GM19351 (cell line): ENCODE measurements around the gene RORC.

Source experiments
- ATAC-seq: cut with Tn5 transposase; IDR thresholded peaks from one replicate; pipeline ENCODE4 v1.9.1; 2021; ENCODE audit warnings: mild to moderate bottlenecking, moderate library complexity; ENCODE audit not compliant: unreplicated experiment

Gene RORC

DNA sequence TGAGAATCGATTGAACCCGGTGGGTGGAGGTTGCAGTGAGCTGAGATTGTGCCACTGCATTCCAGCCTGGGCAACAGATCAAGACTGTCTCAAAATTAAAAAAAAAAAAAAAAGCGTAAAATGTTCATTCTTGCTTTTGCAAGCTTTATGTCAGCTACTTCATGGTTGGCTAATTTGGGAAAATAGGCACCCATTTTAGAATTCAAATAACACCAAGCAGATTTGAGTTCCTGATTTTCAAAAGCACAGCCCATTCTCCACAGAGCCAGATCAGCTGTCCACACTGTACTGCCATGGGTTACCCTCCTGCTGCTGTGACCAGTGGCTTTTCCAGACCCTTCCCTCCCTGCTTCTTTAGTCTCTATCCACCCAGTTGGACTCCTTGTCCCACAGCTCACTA lies 17.5 kb upstream of the RORC start:
- ATAC-seq = no peak

DNA sequence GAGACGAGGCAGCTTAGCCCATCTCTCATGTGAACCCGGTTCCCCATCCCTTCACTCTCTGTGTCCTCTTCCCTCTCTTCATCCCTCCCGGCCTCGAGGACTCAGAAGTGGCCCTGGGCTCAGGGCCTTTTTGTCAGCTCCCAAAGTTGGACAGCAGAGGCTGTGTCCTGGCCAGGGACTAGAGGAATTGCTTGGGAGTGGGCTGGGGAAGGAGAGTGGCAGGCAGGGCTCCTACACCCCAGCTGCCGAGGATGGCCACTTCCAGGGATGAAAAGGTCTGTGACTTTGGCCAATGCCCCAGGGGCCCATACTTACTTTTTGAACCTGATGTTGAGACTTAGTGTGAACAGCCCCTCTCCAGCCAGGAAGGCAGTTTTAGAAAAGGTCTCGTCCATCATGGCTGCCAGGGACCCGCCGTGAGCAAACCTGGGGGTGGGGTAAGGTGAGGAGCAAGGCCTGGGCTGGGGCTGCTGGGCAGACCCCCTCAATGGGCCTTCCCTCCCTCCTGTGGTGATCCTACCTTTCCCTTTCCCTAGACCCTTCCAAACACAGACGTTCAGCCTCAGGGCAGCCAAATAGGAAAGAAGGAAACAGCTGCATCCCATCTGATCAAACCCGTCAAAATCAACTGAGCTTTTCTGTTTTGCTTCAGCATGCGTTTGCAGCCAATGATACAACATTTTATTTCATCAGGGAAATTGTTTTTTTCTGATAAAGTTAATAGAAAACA lies 16.4 kb upstream of the RORC start:
- no peak for ATAC-seq

DNA sequence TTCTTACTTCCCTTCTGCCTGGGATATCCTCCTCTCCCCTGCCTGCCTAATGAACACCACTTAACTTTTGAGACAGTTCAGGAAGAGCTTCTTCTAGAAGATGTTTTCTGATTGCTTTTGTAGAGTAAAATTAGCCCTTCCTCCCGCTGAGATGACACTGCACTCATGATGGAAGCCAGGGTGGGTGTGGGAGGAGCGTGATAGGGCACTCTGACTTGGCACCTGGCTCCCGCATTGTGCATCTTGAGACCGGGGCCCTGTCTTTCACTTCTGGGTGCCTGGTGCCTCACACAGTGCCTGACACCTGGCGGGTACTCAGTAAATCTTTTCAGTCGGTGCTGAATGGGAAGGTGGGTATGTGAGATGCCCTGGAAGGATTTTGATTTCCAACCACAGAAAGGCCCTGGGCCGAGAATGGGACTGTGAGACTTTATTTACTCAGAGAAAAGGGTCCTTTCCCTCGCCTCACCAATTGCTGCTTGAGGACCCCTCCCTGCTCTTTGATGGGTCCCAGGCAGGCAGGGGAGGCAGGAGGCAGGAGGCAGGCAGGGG lies 15.2 kb upstream of the RORC start:
- no peak for ATAC-seq

DNA sequence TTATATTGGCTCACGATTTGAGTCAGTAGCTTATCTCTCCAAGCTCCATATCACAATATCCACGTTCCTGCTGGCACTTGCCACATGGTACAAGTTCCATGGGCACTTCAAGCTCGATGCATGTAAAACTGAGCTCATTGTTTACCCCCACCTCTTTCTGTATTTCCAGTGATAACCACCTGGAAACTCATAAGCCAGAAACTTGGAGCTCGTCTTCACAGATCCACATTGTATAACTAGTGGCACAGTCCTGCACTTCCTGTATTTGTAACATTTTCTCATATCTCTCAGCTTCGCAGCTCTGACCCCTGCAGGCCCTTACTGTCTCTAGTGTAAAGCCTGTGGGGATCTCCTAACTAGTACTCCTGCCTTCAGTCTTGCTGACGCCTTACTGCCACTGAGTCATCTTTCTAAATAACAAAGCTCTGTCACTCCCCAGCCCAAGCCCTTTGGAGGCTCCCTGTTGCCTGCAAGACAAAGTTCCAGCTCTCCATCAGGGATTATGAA lies 14.5 kb upstream of the RORC start:
- no peak for ATAC-seq

DNA sequence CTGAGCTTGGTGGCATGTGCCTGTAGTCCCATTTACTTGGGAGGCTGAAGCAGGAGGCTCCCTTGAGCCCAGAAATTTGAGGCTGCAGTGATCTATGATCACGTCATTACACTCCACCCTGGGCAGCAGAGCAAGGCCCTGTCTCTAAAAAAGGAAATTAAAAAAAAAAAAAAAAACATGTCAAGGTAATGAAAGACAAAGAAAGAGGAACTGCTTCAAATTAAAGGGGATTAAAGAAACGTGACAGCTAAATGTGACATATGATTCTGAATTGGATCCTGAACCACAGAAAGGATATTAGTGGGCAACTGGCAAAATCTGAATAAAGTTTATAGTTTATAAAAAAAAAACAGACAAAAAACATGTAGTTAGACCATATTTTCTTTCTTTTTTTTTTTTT lies 11.8 kb upstream of the RORC start:
- ATAC-seq = no peak

DNA sequence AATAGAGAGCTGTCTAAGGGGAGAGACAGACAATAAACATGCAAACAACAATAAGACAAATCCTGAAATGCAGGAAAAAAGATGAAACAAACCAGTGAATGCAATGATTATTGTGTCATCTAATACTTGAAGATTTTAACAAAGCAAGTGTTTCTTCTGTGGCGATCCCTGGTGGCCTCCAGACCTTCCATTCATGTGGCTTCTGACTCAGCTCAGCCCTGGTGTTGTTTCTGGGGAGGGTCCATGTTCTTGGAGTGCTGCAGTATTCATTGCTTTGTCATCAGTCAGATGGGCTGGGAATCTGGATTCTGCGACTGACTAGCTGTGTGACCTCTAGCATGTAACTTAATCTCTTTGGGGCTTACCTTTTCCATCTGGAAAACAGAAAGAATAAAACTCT lies 9.5 kb upstream of the RORC start:
- no peak for ATAC-seq

DNA sequence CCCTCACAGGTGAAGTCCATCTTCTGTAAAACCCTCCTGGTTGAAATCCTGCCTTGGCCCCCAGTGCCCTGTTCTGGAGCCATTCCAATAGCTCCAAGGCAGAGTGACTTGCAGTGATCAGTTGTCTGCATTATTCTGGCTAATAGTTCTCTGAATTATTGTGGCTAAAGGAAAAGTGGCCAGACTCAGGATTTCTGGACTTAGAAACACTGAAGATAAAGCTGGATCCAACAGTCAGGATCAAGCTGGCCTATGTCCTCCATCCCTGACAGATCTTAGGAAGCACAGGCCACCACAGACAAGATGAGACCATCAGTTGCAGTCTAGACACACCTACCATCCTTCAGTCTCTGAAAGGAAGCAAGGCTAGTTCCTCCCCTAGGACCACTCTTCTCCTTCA lies 8.8 kb upstream of the RORC start:
- no peak for ATAC-seq

DNA sequence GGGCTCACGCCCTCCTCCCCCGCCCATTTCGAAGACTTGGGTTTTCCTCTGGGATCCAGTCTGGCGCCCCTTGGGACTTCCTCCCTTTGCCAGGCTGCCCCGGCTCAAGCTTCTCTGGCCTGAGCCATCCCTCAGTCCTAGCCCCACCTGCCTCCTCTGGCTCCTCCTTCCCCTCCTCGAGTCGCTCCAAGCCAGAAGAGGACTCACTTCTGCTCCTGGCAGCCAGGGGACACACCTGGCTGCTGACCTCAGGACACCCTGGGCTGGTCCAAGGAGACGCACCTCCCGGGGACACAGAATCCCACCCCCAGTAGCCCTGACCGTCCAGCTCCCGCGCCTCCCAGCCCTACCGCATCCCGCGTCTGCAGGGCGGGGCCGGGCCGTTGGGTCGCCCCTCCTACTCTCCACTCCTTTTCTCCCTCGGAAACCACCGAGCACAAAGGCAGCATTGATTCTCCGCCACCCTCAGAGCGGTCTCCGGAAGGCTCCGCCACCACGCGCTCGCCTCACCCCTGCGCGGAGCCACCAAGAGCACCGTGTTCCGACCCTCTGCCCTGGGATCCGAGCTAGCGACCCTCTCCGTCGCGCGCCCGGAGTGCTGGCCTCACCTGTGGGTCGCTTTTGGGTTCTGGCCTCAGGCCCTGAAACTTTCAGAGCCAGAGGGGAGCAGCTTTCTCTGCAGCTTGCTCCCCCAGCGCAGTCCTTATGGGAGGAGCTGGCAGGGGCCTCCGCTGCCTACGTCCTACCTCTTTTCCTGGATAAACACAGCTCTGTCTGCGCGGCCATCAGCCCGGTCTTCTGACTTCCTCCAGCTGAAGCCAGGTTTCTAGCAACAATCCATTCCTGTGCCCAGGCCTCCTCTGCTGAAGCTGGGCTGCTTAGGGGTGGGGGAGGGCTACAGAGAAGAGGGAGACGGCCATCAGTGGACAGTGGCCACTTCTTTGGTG lies 8.1 kb upstream of the RORC start, which contains the start of gene C2CD4D:
Gene C2CD4D (minus strand): TSS at position 364 of the 947 bp plus-strand sequence. CDS start 831 bp downstream, outside the sequence.
- no peak for ATAC-seq

DNA sequence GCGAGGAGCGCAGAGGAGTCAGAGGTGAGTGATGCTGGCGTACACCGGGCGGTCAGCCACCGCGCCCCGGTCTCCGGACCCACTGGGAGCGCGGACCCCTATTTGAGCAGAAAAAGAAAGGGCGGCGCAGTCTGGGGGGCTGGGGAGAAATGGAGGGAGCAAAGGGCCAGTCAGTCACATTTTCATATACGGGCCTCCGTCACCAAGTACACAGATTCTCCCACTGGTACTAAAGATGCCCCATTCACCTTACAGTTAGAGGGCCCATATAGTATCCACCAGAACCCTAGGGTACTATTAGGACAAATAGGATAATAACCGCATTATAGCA lies 7.4 kb upstream of the RORC start:
- no peak for ATAC-seq

DNA sequence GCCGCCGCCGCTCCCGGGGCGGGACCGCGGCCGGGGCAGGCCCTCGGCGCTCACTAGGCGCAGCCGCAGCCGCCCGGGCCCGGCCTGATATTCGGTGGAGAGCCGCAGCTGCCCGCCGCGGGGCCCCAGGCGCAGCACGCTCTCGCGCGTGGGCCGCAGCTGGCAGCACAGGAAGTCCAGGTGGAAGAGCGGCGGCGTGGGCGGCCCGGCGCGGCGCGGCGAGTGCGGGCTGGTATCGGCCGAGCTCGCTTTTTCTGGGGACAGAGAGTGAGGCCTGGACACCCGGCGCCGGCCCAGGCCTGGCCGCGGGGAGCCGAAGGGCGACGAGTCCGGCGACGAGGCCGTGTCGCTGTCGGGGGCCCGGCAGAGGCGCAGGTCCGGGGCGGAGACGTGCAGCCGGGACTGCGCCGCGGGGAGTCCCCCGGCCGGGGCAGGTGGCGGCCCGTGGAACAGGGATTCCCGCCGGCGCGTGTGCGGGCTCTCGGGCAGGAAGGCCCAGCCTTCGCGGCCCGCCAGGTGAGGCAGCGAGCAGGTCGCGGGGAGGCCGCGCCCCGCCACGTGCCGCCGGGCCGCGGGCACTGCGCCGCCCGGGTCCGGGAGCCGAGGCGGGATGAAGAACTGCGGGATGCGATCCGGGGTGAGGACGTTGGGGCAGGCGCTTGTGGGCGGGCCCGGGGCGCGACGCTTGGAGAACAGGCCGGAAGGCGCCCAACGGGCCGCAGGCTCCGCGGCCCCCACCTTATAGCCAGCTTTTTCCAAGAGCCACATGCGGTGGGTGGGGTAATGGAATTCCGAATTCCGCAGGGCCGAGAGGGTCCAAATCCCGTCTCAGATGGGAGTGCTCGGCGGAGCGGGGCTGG lies 6.8 kb upstream of the RORC start:
- no peak for ATAC-seq

DNA sequence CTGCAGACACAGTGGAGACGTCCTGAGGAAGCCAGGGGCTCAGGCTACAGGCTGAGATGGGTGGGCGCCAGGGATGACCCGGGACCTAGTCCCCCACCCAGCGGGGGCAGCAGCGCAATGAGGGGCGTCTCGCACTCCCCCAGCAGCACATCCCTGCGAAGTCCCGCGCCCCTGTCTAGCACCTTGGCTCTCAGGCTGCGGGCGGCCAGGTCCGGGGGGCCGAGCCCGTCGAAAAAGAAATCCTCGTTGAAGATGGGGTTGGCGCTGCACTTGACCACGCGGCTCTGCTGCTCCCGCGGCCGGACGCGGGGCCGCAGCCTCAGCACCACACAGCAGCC lies 6.3 kb upstream of the RORC start:
- ATAC-seq = no peak

DNA sequence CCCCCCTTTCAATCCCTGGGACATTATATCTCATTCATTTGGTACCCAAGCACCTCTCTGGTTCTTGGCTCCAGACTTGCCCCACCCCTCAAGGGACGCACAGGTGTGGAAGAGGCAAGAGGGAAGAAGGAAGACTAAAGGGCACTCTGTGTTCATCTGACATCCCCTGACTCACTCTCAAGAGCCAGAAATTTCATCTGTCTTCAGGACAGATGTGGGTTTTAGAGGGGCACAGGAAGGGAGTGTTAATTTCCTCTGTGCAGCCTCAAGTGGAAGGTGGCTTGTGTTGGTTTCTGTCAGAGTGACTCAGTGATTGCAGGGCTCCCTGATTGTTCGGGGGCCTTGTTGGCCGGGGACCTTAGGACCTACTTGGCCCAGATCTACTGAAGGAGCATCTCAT lies 5.6 kb upstream of the RORC start:
- no peak for ATAC-seq

DNA sequence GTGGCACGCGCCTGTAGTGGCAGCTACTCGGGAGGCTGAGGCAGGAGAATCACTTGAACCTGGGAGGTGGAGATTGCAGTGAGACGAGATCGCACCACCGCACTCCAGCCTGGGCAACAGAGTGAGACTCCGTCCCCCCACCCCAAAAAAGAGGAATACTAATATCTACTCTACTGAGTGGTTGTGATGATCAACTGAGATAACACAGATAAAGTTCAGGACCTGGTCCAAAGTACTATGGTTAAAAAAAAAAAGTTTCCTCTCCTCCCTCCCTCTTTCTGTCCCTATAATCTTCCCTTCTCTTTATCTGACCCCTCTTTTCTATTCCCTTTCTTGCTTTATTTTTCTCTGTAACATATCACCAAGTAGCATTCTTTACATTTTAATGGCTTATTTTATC lies 4.0 kb upstream of the RORC start:
- no peak for ATAC-seq

DNA sequence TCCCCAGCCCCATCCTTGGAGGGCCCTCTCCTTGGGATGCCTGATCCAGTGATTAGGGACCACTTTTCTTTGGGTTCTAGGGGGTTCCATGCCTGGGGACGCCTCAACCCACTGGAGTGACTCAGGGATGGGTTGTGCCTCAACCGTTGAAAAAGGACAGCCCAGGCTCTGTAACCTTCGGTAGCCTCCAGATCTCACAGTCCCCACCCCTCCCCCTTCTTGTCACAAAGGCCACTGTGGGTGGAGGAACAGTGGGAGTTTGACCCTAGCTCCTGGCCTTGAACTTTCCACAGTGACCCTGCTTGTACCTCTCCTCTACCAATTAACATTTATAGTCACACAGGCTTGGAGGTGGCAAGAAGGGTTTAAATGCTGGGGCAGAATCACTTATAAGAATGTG lies 2.6 kb upstream of the RORC start:
- ATAC-seq = no peak

DNA sequence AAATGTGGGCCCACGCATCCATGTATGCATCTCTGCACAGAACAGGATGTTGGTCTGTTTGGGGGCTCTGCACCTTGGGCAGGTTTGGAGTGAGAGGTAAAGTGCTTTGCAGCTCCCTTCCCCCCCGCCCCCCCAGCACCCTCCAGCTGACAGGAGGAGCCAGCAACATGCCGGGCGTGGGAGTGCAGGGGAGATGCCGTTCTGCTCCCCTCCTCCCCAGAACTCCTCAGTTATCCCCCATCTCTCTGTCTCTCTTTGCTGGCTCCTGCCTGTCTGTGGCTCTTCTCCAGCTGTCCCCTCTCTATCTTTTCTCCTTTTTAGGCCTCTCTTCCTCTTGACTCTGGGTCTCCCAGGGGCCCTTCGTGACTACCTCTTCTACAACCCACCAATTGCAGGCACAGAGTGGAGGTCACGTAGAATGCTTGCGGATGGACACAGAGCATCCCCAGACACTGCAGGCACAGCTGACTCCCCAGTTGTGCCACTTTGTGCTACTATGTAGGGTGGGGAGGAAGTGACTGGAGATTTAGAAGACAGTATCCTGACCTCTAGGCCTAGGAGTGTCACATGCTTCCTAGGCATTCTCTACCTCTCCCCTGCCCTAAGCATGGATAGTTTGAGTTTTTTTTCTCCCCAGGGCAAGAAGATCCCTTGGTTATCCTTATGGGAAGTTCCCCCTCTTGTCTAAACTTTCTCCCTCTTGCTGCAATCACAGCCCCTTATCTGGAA lies 1.7 kb upstream of the RORC start:
- ATAC-seq = no peak

DNA sequence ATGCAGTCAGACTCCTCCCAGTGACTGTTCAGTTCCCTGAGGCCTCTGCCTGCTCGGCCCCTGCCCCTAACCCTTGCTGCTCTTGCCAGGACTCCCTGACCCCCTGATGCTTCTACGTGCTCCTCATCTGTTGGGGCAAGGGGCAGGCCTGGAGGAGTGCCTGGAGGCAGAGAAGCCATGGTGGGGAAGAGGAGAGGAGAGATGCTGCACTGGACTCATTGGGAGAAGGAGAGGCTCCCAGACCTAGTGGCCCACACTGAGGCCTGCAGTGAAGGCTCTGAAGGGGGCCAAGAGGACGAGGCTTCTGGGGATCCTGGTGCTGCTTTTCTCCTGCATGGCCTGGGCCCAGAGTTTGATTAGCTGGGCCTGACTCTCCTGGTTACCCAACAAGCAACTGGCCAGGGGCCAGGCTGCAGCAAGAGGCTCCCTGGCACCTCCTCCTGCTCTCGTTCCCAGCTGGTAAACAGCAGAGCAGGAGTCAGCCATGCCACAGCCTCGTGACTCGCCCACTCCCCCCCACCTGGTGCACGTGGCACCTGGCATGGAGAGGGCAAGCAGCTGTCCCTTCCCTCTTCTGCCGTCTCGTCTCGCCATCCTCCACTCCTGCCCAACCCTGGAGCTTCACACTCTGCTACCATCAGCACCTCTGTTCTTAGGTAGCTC lies 847 bp upstream of the RORC start:
- no peak for ATAC-seq

DNA sequence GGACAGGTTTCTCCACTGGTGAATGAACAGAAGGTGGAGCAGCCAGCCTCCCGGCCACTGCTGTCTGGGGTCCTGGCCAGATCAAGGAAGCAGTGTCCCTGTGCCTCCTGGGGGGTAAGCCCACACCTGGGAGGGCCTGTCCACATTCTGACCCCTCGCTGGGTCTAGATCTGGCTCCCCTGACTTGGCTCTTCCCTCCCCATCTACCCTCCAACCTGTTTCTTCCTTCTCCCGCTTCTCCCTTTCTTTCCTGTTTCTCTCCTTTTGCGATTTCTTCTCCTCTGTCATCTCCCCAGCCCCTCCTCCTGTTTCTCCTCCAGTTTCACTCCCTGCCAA lies 378 bp downstream of the RORC start:
- ATAC-seq = no peak

DNA sequence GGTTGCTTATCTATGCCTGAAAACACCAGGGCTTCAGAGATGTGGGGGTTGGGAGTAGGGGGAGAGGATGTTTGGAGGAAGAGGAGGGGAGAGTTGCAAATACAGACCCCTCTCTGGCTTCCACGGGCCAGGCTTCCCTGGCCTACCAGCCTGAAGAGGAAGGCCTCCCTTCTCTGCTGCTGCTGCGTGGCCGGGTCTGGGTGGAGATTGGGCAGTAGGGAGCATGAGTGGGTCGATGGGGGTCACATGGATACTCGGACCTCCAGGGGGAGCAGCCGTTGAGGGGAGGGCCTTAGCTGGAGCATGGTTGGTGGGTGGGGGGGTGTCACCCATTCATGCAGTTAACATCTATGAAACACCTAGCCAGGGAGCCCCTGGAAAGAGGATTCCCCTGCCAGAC lies 1.5 kb downstream of the RORC start:
- no peak for ATAC-seq

DNA sequence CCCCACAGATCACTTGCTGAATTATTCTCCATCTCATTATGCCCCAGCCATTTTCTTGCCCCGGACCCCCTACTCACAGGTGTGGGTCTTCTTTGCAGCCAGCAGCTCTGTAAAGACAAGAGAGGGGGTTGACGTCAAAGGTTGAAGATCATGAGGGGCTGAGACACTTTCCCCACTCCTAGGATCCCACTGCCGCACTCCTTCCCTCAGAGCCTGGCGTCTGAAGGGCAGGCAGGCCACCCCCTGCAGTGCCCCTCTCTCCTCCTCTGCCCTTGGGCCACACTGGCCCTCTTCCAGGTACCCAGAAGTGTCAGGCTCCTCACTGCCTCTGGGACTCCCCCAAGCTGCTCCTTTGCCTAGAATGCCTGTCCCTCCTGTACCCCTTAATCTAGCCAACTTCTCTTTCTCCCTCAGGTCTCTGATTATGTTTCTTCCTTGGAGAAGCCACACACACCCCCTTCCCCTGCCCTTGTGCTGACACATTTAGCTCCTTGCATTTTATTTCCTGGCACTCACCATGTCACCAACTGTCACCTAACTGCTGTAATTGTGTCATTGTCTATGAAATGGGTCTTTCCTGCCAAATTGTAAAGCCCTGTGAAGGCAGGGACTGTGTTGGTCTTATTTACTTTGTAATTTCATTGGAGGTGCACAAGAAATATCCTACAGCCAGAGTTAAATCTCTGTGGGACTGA lies 2.1 kb downstream of the RORC start:
- no peak for ATAC-seq
